ENCODE measurements around the gene CSTPP1.

- TF ChIP-seq MAX (IDR thresholded peaks at IDR 0.05; ENCODE audit: insufficient read depth, insufficient read length), result no peak
- no peak for TF ChIP-seq EZH2 (IDR thresholded peaks at IDR 0.05; ENCODE audit: borderline replicate concordance, low read depth, low read length, severe bottlenecking)
Observed at GRCh38 chr11:47007579-47007978, 71.0 kb downstream of the CSTPP1 start.

All from endothelial cell of umbilical vein (primary cell).